Epithelial cell of proximal tubule (primary cell): Measurements from ENCODE around the gene CNPY4. TPM values are rescaled to one million over a fixed set of nuclear protein-coding genes. Genes with fewer than 3 reads are reported as not detected.
A peak's percentile ranks its signal among the peaks of the same experiment; 100 is the strongest.

Experiments used
- DNase-seq: peaks from one replicate; pipeline ENCODE4 v3.0.0-alpha.2; 2011; ENCODE audit warnings: low read depth
- H3K4me3 ChIP-seq: 2 replicates; pipeline ENCODE4 v1.5.1; 2011; ENCODE audit warnings: low read depth, mild to moderate bottlenecking, low read length
- total RNA-seq: library from RNA; depleted of rRNA; stranded (reverse); fragments of >200 nt; gene quantifications from 2 replicates; pipeline ENCODE4 v1.2.3, GENCODE V29; 2015
- TF ChIP-seq, protein P1 (sequence below): conservative IDR thresholded peaks from 2 replicates; pipeline ENCODE4 v1.5.1; 2012; ENCODE audit warnings: low read depth, mild to moderate bottlenecking, low read length

CNPY4 gene
- total RNA-seq, 1 donor from 2014 or later = 8.8 TPM

DNA sequence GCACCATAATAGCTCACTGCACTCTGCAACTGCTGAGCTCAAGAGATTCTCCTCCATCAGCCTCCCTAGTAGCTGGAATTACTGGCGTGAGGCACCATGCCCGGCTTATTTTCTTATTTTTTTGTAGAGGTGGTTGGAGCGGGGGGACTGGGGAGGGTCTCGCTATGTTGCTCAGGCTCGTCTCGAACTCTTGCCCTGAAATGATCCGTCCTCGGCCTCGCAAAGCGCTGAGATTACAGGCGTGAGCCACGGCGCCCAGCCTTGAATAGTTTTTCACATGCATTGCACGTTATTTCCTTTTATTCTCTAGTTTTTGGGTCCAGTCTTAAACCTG, 28.8 kb downstream of the CNPY4 start:
- TF ChIP-seq, protein P1, sequence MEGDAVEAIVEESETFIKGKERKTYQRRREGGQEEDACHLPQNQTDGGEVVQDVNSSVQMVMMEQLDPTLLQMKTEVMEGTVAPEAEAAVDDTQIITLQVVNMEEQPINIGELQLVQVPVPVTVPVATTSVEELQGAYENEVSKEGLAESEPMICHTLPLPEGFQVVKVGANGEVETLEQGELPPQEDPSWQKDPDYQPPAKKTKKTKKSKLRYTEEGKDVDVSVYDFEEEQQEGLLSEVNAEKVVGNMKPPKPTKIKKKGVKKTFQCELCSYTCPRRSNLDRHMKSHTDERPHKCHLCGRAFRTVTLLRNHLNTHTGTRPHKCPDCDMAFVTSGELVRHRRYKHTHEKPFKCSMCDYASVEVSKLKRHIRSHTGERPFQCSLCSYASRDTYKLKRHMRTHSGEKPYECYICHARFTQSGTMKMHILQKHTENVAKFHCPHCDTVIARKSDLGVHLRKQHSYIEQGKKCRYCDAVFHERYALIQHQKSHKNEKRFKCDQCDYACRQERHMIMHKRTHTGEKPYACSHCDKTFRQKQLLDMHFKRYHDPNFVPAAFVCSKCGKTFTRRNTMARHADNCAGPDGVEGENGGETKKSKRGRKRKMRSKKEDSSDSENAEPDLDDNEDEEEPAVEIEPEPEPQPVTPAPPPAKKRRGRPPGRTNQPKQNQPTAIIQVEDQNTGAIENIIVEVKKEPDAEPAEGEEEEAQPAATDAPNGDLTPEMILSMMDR = no peak
- DNase-seq = no peak
- H3K4me3 ChIP-seq = peak overlapping the region; percentile 99

DNA sequence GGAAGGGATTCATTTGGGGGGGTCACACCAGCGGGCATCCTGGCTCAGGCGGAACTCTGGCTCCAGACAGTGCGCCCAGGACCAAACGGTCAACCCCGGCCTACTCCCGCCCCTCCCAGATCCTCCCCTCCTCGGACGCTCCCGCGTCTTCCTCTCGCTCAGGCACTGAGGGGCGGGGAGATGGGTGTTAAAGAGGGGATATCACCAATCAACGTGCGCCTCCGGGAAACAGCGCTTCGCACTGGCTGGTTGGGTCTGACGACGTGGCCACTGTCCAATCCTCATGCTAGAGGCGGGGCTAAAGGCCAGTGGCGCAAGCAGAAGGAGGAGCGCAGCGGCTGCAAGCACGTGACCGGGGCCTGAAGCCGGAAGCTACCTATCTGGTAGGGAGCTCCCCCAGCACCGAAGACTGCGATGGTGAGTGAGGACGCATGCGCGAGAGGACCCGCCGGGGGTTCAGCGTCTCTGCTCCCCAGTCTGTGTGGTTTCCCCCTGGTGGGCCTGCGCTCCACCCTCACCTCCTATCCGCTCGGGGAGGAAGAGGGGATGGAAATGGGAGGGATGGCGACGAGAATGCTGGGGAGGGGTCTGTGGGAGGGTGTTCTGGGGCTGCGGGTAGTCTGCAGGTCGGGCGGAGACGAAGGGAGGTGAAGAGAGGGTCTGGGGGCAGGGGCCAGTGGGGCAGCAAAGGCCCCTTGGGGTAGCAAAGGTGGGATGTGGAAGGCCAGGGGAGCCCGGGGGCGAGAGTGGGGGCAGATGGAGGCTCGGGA, 29.3 kb downstream of the CNPY4 start, which contains the start of gene LAMTOR4:
LAMTOR4 (plus strand) TSS at position 360 of the 770 bp plus-strand sequence; CDS start at position 415, 55 bp downstream.
- peak within 1 kb of the TSS; percentile 99 for H3K4me3 ChIP-seq
- DNase-seq = peak; percentile 87
- TF ChIP-seq, protein P1 = no peak

DNA sequence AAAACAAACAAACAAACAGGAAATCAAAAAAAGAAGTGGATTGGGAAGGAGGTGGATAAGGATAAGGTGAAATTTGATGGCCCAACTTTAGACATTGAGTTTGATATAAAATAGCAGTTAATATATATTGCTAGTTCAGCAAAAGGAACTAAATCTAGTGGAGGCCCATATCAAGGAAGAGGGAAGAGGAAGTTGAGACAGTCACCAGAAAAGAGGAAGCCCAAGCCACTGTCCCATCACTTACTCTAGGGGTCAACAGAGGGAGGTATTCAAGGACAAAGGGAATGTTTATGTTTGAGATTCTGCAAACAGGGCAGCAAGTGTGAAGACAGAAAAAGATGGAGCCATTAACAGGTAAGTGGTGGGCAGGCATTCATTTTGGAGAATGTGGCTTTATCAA, 33.0 kb downstream of the CNPY4 start:
- no peak overlapping the region for H3K4me3 ChIP-seq
- no peak for DNase-seq
- TF ChIP-seq, protein P1 = no peak

DNA sequence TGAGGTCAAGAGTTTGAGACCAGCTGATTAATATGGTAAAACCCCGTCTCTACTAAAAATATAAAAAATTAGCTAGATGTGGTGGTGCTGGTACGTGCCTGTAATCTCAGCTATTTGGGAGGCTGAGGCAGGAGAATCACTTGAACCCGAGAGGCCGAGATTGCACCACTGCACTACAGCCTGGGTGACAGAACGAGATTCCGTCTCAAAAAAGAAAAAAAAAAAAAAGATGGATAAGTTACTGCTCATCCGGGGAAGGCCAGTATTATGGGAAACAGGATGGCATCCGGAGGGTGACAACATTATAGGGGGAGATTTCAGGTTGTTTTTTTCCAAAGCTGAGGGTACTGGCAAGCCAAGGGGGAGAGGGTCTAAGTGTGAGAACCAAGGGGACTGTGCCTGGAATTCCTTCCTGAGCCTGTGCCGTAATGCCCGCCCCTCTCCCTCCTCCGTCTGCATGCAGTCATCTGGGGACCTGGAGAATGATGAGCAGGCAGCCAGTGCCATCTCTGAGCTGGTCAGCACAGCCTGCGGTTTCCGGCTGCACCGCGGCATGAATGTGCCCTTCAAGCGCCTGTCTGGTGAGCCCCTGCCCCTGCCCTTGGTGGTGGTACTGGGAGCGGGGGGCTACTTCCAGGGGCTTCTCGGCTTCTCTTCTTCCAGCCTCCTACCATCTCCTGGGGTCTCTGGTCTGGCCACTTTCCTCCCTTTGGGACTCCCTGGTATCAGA, 33.7 kb downstream of the CNPY4 start:
- no peak for DNase-seq
- no peak overlapping the region for H3K4me3 ChIP-seq
- TF ChIP-seq, protein P1 = no peak

DNA sequence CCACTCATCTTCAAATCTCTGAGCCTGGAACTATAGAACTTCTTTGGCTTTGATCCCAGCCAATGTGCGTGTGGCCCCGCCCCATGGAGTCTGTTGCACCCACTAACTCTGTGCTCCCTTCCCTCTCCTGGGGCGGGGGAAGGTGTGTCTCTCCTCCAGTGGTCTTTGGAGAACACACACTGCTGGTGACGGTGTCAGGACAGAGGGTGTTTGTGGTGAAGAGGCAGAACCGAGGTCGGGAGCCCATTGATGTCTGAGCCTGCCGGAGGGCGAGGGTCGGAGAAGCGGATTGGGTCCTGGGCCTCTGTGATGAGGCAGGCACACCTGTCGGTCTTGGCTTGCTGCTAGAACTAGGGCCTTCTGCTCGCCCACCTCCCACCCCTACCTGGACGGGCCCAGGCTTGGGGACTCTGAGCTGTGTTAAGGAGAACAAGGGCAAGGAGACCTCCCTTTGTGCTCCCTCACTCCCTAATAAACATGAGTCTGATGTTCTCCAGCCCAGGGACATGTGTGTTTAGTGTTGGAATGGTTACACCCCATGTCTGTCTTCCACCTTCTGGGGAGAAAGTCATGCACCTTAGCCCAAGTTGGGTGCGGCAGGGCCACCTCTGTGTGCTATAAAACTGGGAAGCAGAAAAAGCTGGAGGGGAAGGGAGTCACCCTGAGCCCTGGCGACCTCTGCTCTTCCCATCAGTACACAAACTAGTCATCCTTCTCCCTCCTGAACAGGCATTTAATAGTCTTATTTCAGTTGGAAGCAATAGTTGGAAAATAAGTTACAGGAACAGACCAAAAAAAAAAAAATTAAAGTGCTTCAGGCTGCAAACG, 34.5 kb downstream of the CNPY4 start:
- TF ChIP-seq, protein P1 = no peak
- no peak for DNase-seq
- no peak overlapping the region for H3K4me3 ChIP-seq

DNA sequence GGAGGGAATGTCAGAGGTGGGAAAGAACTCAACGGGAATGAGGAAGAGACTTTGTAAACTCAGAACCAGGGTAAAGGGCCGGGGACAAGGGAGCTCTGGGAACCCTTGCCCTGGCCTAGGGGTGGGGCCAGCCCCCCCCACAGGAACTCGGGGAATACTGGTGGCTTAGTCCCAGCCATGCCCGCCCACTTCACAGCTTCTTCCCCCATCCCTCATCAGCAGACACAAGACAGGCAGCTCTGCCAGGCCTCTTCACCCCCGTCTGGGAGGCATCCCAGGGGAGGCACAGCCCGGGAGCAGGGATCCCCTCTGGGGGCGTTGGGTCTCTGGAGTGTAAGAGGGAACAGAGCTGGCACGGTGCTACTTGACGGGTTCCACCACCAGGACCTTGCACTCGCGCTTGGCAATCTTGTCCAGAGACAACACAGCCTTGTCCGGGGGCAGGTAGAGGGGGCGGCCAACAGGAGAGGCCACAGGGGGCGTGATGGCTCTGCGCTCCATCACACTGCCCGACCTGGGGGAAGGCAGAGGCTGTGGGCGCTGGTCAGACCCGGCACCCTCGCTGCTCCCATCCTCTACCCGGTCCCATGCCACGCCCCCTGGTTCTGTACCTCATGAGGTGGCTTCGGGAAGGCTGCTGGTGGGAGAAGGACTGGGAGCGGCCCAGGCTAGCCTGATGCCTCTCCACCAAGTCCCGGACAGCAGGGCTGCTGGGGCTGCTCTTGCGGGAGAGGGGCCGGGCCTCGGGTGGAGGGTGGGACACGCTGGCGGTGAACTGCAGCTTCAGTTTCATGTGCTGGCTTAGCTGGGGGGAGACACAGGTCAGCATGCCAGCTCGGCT, 35.4 kb downstream of the CNPY4 start:
- DNase-seq = no peak
- TF ChIP-seq, protein P1 = no peak
- no peak overlapping the region for H3K4me3 ChIP-seq
